COLO668 (cell line): Measurements from ENCODE around the gene CCNG1.
"Not testable (repeated sequence)": the region's sequence is repeated elsewhere in the genome, so short reads cannot be mapped to it uniquely, and the experiment has no call there.

ENCODE experiments used
- DNase-seq: peaks from one replicate; lab custom pipeline; 2025; ENCODE audit not compliant: unreplicated experiment; lab: John Stamatoyannopoulos, UW

Gene CCNG1

DNA sequence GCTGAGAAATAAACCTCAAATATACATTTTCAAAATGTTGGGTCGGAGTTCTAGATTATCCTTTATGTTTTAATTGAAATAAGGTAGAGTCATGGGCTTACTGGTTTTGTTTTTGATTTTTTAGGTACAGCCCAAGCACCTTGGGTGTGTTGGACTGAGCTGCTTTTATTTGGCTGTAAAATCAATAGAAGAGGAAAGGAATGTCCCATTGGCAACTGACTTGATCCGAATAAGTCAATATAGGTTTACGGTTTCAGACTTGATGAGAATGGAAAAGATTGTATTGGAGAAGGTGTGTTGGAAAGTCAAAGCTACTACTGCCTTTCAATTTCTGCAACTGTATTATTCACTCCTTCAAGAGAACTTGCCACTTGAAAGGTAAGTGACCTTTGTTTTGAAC lies 3.6 kb downstream of the CCNG1 start:
- no peak for DNase-seq

DNA sequence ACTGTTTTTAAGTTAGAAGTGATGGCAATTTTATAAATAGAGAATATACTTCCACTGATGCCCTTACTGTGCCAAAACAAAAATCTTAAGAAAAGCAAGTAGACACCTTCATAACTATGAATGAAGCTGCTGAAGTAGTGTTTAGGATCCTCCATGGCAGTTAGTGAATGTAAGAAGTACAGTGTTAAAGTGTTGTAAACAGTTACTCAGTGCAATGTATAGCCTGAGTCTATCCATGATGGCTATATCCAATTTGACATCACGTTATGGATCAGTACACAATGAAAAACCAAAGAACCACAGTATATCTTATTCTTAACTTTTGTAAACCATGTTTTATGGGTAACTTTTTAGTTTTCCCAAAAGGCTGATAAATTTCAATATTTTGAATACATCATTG lies 7.1 kb downstream of the CCNG1 start:
- DNase-seq = no peak

DNA sequence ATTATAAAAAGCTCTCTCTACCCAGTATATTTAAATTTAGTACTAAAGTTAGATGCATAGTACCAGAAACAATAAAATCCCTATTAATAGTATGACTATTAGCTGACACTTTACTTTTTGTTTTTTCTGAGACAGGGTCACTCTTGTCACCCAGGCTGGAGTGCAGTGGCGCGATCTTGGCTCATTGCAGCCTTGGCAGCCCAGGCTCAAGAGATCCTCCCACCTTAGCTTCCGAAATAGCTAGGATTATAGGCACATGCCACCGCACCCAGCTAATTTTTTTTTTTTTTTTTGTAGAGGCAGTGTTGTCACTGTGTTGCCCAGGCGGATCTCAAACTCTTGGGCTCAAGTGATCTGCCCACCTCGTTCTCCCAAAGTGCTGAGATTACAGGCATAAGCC lies 8.0 kb downstream of the CCNG1 start:
- DNase-seq = no peak

DNA sequence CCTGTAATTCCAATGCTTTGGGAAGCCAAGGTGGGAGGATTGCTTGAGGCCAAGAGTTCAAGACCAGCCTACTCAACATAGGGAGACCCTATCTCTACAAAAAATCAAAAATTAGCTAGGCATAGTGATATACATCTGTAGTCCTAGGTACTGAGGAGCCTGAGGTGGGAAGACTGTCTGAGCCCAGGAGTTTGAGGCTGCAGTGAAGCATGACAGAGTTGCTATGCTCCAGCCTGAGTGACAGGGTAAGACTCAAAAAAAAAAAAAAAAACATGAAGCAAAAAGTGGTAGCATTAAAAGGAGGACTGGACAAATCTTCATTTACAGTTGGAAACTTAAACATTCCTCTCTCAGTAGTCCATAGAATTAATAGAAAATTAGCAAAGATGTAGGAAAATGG lies 9.8 kb downstream of the CCNG1 start:
- DNase-seq = no peak

DNA sequence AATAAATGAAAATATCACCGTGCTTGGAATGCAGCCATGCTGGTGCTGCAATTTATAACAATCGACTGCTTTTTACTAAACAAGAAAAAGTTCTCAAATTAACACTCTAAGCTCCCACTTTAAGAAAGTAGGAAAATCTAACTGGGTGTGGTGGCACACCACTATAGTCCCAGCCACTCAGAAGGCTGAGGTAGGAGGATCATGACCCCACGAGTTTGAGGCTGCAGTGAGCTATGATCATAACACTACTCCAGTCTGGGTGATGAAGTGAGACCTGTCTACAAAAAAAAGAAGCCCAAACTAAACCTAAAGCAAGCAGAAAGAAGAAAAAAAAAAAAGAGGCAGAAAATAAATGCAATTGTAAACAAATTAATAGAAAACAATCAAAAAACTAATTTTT lies 10.5 kb downstream of the CCNG1 start:
- DNase-seq = no peak

DNA sequence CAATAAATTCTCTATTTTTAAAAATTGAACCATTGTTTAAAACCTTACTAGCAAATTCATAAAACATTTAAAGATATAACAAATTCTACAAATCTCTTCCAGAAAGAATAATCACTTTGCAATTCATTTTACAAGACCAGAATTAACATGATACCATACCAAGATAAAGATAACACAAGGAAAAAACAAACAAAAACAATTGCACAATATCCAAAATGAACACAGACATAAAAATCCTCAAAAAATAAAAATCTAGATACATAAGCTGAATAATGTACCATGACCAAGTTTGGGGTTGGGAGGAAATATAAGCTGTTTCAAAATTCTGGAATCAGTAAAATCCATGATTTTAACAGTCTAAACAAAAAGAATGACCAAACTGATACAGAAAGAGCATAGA lies 11.1 kb downstream of the CCNG1 start:
- no peak for DNase-seq

DNA sequence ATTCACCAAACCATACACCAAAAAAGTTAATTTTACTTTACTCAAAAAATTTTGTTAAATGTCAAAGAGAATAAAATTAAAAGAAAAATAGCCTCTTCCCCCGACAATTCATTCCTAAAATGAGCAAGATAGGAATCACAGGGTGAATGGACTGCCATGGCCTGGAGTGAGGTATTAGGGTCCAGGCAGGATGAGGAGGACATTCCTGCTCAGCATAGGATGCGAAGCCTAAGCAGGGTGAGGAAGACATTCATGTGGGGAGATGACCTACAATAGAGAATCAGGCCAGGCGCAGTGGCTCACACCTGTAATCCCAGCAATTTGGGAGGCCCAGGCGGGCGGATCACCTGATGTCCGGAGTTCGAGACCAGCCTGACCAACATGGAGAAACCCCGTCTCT lies 14.1 kb downstream of the CCNG1 start:
- DNase-seq = no peak

DNA sequence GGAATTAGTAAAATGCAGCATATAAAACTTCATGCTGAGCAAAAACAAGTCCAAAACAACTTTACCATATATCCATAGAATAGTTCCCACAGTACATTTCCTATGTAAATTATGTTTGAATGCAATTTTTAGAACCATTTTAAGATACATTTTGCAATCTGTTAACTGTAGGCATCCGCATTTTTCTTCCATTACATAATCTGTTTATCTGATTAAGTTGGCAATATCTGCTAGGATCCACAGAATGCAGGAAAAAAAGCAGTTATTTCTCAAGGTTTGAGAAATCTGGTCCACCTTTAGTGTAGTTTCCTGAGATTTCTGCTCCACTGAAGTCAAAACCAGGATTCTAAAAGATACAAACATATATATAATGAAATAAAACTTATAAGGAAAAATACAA lies 16.3 kb downstream of the CCNG1 start:
- DNase-seq = no peak

DNA sequence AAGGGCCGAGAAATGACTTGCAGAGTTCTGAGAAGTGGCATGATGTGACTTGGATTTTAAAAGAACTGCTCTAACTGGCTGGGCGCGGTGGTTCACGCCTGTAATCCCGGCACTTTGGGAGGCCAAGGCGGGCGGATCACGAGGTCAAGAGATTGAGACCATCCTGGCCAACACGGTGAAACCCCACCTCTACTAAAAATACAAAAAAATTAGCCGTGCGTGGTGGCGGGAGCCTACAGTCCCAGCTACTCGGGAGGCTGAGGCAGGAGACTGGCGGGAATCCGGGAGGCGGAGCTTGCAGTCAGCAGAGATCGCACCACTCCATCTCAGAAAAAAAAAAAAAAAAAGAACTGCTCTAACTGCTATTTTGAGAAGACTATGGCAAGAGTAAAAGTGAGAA lies 18.0 kb downstream of the CCNG1 start:
- DNase-seq = not testable (repeated sequence)

DNA sequence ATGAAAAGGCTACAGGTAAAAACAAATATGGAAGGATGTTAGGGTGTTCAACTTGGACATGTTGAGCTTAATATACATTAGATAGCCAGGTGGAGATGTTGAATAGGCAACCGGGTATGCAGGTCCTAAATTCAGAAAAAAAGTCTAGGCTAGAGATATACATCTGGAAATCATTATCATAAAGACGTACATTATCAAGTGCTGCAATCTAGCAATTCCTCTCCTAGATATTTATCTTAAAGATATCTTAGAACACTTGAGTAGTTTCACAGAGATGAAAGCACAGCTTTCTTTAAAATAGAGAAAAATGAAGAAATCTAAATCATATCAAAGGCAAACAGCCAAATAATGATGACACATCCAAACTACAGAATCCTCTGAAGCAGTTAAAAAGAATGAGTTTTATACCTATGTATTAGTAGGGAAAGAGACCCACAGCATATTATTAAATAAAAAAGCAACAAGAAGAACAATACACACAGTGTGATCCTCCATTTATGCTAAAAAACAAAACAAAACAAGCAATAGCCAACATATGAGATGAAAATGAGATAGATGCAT lies 18.7 kb downstream of the CCNG1 start:
- DNase-seq = no peak

DNA sequence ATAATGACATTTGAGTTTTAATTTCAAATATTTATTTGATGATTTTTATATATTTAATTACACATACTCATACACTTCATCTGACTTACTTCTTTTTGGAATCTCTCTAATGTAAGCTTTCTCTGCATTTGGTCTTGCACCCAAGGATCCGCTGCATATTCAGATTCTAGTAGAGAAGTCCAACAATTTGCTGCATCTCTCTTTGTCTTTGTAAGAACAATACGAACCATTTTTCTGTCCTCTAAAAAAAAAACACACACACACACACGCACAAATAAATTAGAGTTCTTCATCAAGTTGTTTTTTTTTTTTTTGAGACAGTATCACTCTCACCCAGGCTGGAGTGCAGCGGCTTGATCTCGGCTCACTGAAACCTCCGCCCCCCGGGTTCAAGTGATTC lies 19.4 kb downstream of the CCNG1 start:
- no peak for DNase-seq

DNA sequence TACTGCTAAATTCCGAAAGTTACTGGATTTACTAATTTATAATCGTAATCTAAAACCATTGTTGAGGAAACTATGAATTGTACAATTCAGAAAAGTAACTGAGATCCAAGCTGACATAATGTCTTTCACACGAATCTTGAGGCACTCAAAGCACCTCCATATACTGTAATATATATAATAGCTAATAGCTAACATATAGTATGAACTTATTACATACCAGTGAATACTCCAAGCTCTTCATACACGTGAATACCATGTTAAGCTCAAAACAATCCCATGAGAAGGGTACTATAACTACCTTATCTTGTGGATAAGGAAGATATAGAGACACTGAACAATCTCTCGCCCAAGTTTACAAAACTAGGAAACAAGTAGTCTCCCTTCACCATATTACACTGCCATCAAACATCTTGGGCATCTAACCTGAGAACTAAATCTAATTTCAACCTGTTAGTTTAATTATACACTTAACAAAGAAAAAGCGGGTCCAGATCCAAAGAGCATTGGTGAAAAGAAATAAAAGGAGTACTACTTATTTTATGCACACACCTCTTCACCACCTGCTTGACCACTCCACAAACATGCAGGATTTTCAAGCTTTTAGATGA lies 21.5 kb downstream of the CCNG1 start:
- no peak for DNase-seq

DNA sequence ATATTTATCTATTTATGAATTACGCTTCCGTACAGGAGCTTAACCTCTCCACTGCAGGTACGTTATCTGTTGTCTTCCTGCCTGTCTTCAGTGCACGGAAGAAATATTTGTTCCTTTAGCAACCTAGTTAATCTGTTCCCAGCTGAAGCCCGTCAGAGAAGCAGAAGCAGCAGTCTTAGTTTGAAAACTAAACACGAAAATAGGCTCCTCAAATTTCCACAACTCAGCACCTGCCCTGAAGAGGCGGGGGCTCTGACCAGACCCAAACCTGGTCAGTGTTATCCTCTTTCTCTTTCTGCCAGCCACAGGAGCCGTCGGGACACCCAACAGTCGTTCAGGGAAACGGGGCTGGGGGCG lies 22.0 kb downstream of the CCNG1 start:
- DNase-seq = no peak

DNA sequence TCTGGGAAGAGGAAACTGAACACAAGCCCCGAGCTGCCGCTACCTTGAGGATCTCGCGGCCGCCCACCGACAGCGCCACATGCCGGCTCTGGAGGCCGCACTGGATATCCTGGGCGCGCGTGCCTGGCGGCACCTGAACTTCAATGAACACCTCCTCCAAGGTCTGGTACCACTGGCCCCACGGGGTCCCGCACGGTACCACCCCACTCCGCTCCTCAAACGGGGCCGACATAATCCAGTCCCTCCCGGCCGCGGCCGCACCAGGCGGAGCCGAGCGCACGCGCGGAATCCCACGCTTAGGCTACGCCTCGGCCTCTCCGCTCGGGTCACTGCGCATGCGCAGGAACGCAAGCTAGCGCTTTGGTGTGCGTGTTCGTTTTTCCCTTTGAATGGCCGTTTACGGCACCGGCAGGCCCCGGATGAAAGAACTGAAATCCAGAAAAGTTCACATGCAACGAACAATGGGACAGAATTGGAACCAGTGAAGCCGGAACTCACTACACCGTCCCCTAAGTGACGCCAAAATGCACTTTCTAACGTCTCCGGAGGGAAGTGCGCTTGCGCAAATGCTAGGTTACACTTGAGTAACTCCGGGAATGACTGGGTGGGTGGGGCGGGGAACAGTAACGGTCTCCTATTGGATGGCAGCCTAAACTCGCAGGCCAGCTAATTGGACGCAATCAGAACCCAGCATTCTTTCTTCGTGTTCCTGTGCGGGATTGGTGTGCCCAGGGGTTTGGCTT lies 22.6 kb downstream of the CCNG1 start, which contains the start of gene NUDCD2:
Gene NUDCD2, minus strand, starts transcription at position 284 of the 743 bp plus-strand sequence. Its CDS starts 52 bp downstream, at position 232.
- peak; percentile 88 for DNase-seq

DNA sequence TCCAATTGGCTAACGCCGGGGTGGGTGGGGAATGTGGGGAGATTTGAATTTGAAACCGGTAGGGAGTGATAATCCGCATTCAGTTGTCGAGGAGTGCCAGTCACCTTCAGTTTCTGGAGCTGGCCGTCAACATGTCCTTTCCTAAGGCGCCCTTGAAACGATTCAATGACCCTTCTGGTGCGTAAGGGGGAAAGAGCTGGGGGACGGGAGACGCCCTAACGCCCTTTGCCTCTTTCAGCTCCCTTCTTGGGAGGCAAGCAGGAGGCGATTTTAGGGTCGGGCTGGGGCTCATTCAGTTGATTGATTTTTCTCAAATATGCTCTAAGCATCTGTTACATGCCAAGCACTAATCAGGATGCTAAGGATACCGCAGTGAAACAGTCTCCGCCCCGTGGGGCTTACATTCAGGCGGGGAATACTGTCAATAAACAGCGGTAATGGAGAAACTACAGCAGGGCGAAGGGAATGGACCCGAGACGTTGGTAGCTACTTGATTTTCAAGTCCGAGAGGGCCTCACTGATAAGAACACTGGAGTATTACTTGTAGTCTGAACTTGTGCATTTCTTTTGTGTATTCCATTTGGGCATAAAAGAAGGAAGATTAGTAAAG lies 23.3 kb downstream of the CCNG1 start, which contains the start of gene HMMR:
Gene HMMR, plus strand, starts transcription at position 71 of the 610 bp plus-strand sequence. Its CDS starts 61 bp downstream, at position 132.
- DNase-seq = peak; percentile 36

DNA sequence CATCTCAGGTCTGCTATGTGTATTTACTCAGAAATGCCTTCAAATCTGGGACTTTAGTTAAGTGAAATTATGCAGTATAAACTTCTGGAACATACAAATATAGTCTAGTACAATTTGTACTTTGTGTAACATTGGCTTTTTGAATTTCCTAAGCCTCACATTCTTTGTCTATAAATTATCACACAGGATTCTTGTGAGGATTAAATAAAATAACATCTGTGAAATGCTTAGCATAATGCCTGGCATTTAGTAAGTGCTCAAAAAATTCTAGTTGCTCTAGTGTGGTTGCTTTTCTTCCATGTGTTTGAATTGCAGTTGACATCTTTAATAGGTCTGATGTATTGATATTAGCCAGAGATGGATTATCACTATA lies 25.7 kb downstream of the CCNG1 start:
- no peak for DNase-seq

DNA sequence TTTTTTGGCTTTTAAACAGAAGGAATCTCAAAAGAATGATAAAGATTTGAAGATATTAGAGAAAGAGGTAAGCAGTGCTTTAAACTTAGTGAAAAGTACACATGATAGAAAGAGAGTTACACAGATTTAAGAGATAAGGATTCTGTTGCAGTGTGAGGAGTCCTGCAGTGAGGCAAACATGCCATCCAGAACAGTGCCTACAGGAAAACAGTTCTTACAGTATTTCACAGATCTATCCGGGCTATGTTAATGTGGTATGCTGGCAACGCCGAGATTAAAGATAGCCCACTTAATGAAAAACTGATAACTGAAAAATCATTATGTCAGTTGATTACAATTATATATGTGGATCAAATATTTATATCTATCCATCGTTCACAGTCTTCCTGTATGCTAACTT lies 30.3 kb downstream of the CCNG1 start:
- DNase-seq = no peak

DNA sequence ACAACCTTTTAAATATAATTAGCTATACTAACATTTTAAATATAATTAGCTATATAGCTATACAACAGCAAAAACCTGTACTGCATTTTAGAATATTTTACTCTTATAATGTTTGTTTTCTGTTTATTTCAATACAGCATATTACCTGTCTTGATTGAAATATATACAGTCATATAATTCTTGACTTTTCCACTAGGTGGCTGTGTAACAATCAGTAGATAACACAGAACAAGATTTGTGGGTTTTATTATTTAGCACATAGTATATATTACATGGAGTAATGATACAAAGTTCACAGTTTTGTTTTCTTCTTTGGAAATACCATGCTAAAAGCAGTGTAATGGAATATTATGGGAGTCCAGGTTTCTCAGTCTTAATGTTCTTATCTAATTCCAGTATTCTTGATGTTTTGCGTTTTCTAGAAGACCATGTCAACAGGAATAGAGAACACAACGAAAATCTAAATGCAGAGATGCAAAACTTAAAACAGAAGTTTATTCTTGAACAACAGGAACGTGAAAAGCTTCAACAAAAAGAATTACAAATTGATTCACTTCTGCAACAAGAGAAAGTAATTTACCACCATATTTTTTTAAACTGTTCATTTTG lies 36.3 kb downstream of the CCNG1 start:
- no peak for DNase-seq

DNA sequence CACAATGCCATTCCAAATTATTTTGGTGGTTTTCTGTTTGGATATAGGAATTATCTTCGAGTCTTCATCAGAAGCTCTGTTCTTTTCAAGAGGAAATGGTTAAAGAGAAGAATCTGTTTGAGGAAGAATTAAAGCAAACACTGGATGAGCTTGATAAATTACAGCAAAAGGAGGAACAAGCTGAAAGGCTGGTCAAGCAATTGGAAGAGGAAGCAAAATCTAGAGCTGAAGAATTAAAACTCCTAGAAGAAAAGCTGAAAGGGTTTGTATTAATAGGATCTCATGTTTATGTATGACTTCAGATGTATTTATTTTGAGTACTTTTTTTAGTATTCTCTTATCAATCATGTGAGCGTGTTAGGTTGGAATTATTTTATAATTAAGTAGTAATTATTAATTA lies 38.0 kb downstream of the CCNG1 start:
- no peak for DNase-seq

DNA sequence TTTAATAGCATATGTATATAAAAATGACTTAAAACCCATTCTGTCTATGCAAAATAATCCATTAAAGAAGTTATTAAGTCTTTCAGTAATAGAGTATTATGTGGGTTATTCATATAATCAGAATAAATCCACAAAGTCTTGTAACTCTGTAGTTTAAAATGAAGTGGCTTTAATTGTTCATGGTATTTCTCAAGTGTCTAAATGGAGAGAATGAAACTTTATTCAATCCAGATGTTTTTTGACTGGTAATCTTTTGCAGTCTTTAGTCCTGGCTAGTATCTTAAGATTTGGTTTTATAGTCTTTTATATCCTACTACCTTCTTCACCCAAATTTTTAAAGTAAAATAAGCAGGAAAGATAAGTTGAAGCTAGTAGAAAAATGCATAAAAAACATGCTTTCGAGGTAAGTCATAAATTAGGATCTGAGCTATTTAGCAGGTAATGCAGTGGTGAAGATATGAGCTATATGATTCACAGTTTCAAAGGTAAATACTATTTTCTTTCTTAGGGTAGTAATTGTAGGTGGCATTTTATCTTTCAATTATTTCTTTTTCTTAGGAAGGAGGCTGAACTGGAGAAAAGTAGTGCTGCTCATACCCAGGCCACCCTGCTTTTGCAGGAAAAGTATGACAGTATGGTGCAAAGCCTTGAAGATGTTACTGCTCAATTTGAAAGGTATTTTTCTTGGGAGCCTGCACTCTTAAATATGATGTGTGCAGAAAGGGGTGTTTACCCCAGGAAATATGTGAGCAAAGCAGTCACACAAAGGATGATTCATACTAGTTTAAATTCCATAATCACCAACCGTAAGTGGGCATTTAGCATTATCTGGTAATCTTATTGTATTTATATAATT lies 41.0 kb downstream of the CCNG1 start:
- DNase-seq = no peak

DNA sequence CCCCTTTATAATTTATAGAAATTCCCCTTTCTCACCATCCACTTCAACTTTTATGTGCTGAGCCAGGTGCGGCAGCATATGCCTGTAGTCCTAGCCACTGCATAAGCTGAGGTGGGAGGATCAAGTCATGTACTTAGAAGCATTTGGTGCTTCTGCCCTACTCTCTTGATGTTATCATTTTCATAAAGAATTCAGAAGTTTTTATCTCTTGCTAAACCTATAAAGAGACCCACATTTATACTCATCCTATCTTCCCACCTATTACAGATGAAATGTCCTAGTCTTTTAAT lies 41.5 kb downstream of the CCNG1 start:
- DNase-seq = no peak
